GM18909 (cell line): ENCODE data around the gene RTTN.
A peak's percentile ranks its signal among the peaks of the same experiment; 100 is the strongest.
"Not testable (repeated sequence)": the region's sequence is repeated elsewhere in the genome, so short reads cannot be mapped to it uniquely, and the experiment has no call there.

Experiments used
- ATAC-seq: cut with Tn5 transposase; IDR thresholded peaks from one replicate; pipeline ENCODE4 v1.9.1; 2021; ENCODE audit warnings: mild to moderate bottlenecking; ENCODE audit not compliant: unreplicated experiment, poor library complexity

Gene RTTN

DNA sequence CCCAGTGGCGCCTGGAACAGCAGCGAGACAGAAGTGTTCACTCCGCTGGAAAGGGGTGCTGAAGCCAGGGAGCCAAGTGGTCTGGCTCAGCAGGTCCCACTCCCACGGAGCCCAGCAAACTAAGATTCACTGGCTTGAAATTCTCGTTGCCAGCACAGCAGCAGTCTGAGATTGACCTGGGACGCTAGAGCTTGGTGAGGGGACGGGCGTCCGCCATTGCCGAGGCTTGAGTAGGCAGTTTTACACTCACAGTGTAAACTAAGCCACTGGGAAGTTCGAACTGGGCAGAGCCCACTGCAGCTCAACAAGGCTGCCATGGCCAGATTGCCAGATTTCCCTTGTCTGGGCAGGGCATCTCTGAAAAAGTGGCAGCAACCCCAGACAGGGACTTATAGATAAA, 94.8 kb downstream of the RTTN start:
- no peak for ATAC-seq

DNA sequence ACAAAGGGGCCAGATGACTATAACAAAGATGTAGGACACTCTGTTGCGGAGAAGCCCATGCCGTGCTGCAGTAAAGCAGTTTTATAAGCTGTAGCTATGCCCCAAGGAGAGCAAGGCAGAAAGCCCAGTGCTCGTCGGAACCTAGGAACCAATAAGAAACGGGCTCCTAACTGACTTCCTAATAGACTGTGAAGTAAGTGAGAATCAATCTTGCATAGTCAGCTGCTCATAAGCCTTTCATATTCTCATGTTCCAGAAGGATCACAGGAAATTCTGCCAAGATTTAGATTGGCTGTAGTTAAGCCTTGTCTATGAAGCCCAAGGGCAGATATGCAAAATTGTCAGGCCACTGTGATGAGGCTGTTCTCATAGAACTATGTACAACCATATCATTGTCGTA, 98.4 kb downstream of the RTTN start:
- ATAC-seq = no peak

DNA sequence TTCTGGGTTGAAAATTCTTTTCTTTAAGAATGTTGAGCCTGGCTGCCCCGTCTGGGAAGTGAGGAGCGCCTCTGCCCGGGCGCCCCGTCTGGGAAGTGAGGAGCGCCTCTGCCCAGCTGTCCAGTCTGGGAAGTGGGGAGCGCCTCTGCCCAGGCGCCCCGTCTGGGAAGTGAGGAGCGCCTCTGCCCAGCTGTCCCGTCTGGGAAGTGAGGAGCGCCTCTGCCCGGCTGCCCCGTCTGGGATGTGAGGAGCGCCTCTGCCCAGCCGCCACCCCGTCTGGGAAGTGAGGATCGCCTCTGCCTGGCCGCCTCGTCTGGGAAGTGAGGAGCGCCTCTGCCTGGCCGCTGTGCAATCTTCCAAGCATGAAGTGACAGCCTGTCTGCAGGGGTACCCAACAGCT, 102.6 kb downstream of the RTTN start:
- ATAC-seq = not testable (repeated sequence)

DNA sequence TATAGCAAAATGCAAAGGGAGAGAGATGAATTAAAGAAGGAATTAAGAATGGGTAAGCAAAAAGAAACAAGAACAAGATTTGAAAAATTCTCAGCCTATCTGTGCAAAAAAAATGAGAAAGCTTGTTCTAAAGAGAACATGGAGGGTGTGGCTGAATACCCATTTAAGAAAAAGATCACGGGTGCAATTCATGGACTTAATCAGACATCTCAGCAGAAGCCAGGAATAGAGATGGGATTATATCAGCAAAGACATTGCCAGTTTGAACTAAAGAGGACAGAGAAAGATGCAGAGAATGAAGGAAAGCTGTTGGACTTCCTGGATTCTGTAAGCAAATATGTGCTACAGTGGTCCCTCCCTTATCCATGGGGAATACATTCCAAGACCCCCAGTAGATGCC, 115.6 kb downstream of the RTTN start:
- no peak for ATAC-seq

DNA sequence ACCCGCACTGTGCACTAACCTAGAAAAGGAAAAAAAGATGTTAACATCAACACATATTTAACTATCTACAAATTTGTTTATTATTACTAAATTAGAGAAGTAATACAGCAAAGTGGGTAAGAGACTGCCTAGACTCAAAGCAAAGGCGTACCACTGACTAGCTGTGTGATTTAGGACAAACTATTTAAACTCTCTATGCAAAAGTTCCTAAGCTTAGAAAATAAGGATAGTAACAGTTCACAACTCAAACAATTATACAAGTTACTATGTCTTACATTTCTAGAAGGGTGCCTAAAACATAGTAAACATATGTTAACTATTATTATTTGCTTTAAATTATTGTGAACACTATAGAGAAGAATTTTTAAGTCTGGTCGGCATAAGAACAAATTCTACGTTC, 119.4 kb downstream of the RTTN start:
- ATAC-seq = no peak

DNA sequence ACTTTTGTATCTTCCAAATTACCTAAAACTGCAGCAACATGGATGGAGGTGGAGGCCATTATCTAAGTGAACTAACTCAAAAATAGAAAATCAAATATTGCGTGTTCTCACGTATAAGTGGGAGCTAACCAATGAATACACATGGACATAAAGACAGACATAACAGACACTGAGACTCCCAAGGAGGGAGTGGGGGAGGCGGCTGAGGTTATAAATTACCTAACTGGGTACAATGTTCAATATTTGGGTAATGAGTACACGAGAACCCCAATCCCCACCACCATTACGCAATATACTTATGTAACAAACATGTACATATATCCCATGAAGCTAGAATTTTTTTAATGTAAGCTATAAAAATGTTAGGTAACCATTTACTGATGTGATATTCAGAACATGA, 119.8 kb downstream of the RTTN start:
- no peak for ATAC-seq

DNA sequence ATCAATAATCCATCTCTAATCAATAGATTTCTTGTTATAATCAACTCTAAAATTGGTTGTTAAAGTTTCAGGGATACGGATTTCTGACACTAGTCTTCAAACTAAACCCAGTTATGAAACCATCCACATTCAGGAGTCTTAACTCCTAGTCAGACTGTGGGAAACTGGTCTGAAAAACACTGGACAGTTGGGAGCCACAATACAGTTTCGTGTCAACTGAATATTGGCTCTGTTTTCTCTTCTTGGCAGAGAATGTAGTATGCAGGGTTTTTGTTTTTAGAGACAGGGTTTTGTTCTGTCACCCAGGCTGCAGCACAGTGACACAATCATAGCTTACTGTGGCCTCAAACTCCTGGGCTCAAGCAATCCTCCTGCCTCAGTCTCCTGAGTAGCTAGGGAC, 123.1 kb downstream of the RTTN start:
- no peak for ATAC-seq

DNA sequence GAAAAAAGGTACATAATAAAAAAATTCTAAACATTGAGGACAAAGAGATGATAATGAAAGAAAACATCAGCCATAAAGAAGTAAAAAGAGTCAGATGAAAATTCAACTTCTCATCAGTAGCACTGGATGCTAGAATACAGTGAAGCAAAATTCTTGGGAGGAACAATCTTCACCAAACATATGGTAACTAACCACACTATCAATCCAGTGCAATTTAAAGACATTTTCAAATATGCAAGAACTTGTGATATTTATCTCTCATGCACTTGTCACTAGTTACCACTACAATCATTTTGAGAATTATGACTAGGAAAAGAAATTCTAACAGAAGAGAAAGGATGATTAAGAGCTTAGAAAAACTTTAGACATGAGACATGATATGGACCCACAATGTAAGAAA, 127.4 kb downstream of the RTTN start:
- no peak for ATAC-seq

DNA sequence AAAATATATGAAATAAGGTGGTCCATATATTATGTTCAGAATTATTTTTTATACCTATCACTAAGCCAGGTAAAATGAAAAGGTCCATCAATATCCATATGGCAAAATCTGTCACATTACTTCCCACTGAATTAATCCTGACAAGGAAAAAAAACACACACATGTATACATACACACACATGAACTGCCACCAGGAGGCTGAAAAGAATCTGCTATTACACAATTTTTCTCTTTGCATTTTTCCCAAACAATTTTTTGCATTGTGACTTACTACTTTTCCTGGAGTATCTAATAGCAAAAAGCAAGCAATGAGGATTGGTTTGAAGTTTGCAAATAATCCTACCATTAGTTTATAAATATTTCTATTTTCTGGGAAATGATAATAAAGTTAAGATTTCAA, 129.6 kb downstream of the RTTN start:
- no peak for ATAC-seq

DNA sequence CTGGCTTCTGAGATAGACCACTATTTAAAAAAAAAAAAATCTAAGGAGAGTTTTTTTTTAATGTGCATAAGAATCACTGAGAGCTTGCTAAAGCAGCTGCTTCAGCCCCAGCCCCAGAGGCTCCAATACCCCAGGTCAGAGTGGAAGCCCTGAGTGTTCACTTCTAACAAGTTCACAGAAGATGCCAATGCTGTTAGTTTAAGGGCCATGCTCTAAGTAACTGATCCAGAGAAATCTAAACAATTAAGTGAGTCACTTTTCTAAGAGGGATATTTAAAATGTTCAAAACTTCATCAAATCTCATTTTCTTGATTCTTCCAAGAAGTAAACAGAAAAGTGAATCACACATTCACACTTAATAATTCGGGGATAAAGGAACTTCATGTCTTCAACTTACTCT, 131.4 kb downstream of the RTTN start:
- no peak for ATAC-seq

DNA sequence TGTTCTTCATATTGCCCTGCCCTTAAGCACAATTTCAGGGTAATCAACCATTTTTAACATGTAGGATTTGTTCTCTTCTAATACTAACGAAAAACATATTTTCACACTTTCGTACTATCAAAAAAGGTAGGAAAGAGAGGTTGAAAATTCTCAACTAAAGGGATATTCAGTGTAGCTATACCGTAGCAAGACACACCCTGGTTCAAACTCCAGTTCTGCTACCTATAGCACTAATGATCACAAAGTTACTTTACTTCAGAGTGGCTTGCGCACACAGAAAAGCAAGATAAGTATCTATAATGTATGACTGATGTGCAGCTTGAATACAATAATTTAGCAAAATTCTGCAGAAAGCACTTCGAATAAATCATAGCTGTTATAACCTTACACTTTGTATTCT, 132.1 kb downstream of the RTTN start:
- no peak for ATAC-seq

DNA sequence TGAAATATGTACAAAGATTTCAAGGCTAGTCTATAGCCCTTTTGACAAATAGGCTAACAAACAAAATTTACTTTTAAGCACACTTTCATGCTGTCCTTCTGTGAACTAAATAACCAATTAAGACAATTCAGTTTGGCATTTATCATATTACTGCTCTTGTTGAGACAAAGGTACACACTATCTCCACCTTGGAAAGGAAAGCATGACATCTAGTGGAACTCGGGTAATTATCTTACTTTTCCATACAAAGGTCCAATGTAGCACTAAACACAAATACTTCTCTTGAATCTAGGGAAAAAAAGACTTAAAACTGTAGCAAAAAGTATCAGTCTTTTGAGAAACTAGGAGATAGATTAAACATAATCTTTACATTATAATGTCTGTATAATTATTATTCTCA, 132.8 kb downstream of the RTTN start:
- peak; percentile 57 for ATAC-seq

DNA sequence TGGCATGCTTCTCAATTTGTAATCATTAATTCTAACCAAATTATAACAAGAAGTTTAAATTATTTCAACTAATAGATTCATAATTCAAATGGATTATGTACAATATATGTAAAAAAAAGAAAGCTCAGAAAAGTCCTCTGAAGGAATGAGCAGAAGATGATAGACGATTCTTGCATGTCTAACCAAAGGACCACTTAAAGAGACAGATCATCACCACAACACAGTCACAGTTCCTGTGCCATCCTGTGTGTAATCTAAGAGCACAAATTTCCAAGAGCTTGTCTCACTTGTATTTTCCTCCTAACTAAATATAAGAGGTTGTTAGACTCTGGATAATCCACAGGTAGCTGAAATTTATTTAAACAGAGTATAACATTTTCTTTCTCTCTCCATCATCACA, 135.5 kb downstream of the RTTN start:
- ATAC-seq = no peak

DNA sequence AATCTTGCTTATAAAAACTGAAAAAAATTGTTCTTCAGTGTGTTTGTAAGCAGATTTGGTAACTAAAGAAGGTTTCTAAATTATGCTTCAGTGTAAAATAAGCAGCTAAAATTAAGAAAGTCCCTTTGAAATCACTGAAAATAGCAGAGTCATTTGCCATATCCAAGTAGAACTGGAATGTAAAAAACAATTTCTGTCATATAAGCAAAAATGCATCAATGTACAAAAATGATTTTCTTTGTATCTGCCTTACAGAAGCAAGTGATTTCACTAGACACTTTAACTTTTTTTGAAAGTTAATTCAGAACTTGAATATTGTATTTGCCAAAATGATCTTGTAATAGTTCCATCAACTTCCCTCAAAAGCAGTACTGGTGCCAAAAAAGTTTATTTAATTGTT, 136.1 kb downstream of the RTTN start:
- no peak for ATAC-seq

DNA sequence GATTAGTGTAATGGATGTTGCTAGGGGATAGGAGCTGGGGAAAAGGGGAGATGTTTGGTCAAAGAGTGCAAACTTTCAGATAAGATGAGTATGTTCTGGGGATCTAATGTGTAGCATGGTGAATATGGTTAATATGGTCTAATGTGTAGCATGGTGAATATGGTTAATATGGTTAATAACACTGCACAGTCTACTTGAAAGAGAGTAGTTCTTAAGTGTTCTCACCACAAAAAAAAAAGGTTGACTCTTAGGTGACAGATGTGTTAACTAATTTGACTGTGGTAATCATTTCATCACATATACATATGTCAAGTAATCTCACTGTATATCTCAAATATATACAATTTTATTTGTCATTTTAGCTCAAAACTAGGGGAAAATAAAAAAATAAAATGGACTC, 136.5 kb downstream of the RTTN start:
- ATAC-seq = peak; percentile 69

DNA sequence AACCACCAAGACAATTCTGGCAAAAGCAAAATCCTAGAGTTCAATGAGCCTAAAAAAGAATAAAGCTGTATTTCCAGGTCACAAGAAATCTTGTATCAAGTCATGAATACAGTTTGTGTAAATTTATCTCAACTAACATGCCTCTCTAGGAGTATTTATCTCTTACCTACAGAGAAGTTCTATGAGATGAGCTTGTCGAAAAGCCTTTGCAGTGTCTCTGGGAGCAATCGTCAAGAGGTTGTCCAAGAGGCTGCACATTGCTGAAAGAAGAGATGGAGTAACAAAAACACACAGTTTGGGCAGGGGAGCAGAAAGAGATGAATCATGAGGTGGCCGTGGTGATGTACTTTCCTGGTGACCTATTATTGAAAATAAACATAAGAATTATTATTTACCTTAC, 145.8 kb downstream of the RTTN start:
- ATAC-seq = no peak

DNA sequence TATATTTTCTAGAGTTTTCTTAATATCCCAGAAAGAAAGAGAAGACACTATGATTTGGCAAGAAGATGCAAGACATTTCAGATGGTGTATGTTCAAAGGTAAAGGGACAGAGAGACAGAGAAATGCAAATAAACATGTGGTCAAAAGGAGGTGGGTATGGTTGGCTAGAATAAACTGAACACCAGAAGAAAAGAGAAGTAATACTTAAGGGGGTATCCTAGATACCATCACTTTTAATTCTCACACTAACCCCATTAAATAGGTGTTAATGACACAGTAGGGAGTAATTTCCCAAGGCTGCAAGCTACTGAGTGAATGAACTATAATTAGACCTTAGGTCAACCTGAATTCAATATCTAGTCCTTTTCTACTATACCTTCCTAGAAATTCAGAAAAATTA, 146.6 kb downstream of the RTTN start:
- peak; percentile 99 for ATAC-seq

DNA sequence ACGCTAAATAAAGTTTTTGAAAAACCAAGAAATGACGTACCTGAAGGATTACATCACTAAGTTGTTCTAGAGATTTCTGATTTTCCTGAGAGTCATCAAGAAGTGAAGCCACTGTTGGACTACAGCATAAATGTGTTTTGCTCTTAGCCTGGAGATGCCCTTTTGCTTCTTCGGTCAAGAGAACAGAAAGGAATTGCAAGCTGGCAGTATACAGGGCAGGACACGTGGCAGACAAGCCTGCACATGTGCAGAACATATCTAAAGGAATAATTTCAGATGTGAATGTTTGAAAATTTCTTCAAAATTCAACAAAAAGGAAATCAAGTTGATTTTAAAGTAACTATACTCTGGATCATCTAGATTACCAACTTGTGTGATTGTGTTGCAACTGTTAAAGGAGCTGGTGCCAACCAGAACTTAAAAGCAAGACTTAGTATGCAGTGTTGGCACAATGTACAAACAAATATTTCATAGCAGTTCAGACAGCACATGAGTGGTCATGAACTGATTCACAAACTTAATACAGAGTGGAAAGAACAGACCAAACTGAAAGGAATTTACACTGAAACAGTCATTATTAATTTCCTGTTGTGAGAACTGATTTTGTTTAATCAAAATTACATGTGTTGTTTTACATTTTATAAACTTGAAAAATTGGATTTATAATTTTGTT, 157.4 kb downstream of the RTTN start:
- no peak for ATAC-seq

DNA sequence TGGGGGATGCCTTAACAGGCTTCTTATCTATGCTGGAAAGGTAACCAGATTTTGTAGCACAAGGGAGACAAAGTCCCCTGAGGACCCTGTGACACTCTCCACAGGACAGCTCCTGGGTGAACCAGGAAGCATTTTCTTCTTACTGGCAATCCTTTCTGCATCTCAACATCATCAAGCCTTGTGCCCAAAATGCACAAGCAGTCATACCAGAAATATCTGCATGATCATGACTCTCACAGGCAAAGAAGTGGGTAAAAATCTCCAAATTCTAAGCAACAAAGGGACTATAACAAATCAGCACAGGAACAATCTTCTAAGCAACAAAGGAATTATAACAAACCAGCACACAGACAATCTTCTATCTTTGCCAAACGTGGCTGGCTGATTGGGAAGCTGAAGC, 158.7 kb downstream of the RTTN start:
- ATAC-seq = no peak

DNA sequence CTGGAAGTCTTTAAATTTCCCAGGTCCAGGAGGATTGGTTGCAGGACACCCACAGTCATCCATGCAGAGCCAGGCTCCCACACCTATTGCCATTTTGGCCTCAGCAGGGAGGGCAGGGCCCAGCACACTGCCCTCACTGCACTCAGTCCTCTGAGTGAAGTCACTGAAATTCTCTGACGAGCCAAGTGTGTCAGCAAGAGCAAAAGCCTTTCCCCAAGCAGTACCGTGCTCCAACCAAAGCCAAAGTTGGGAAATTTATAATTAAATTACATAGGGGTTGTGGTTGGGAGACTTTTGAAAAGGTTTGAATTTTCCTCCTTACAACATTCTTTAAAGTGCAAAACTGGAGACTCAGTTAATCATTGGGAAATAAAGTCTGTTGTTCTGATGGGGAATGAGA, 159.3 kb downstream of the RTTN start:
- ATAC-seq = no peak

DNA sequence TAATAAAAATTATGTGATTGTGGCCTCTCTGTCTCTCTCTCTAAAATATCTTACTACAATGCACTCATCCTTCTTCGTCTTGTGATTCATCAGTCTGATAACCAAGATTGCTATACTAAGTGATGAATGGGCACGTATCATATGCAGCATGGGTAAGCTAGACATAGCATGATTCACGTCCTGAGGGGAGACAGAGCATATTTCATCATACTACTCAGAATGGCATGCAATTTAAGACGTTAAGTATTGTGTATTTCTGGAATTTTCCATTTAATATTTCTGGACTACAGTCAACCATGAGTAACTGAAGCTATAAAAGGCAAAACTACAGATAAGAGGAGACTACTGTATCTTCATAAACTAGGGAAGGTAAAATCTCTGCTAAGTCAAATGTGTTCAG, 160.9 kb downstream of the RTTN start:
- no peak for ATAC-seq

DNA sequence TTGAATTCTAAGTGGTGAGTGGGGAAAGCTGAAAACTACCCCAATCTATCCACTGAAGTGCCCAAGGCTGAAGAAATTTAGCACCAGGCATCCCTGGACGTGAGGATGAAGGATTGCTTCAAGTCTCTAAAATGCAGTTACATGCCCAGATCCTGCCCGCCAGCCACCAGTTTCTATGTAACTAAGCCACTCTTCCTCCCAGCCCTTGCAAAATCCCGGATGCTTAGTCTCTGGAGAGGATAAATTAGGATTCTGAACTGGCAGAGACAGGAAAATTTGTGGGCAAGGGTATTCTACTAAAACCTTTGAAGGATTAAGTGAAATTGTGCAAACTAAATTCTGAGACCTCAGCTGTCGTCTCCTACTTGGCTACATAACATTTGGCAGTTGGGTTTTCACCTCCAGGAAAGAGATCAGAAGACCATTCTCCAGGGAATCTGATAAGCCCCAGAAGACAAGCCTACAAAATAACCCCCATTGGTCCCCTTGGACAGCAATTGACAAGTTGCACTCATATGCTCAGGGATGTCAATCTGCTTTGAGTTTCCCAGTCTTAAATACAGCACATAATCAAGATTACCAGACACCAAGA, 163.9 kb downstream of the RTTN start:
- no peak for ATAC-seq

DNA sequence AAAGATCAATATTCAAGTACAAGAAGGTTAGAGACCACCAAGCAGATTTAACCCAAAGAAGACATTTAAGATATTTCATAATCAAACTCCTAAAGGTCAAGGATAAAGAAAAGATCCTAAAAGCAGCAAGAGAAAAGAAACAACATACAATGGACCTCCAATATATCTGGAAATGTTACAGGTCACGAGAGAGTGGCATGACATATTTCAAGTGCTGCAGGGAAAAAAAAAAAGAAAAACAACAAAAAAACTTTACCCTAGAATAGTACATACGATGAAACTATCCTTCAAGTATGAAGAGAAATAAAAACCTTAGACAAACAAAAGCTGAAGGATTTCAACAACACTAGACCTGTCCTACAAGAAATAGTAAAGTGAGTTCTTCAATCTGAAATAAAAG, 166.3 kb downstream of the RTTN start:
- no peak for ATAC-seq
